Naive thymus-derived CD4-positive, alpha-beta T cell (primary cell): ENCODE data around the gene EYS. TPM values are rescaled to one million over a fixed set of nuclear protein-coding genes. Genes with fewer than 3 reads are reported as not detected.

Experiments
- ATAC-seq: fragments of 150-1000 bp; cut with Tn5 transposase; 2 replicates; pipeline ENCODE4 v1.10.0; 2021; ENCODE audit warnings: mild to moderate bottlenecking, moderate library complexity
- CTCF ChIA-PET: fragments of 350-600 bp; sonication (Branson Sonifier 250); formaldehyde crosslinking; loops from one replicate; lab custom pipeline; 2021; ENCODE audit warnings: antibody characterized with exemption; lab: Charles Lee
- POLR2A ChIA-PET: fragments of 350-600 bp; sonication (Branson Sonifier 250); formaldehyde crosslinking; loops from one replicate; lab custom pipeline; 2021; ENCODE audit warnings: antibody characterized with exemption, inconsistent platforms; lab: Charles Lee
- DNase-seq, 9 donors: peaks; one replicate each; pipeline versions ENCODE4 v3.0.0 to v3.0.0-alpha.2; 2020 to 2022; ENCODE audit warnings: mixed read lengths in 1 of 9
- H3K27ac ChIP-seq: one replicate; pipeline ENCODE4 v1.7.0; 2013; ENCODE audit warnings: mild to moderate bottlenecking, low read depth, low read length, moderate library complexity
- H3K27me3 ChIP-seq, 2 donors: one replicate each; pipeline ENCODE4 v1.7.0; 2013; ENCODE audit warnings: low read length in 2 of 2, mild to moderate bottlenecking in 2 of 2, moderate library complexity in 2 of 2; ENCODE audit not compliant: control insufficient read depth in 2 of 2, insufficient read depth in 2 of 2
- H3K36me3 ChIP-seq, 3 experiments: 1 replicate in 2 of 3; 2 replicates in 1 of 3; pipeline ENCODE4 v1.7.0; 2013; ENCODE audit warnings: low read length in 3 of 3, mild to moderate bottlenecking in 3 of 3, moderate library complexity in 1 of 3; ENCODE audit not compliant: insufficient read depth in 3 of 3, control insufficient read depth in 2 of 3
- H3K4me1 ChIP-seq, 2 donors: one replicate each; pipeline ENCODE4 v1.7.0; 2013; ENCODE audit warnings: low read length in 2 of 2, mild to moderate bottlenecking in 2 of 2, moderate library complexity in 1 of 2; ENCODE audit not compliant: control insufficient read depth in 2 of 2, insufficient read depth in 2 of 2
- H3K4me3 ChIP-seq: 2 replicates; pipeline ENCODE4 v1.7.0; 2013; ENCODE audit warnings: mild to moderate bottlenecking, low read length
- H3K9me3 ChIP-seq, 3 experiments: 1 replicate in 2 of 3; 2 replicates in 1 of 3; pipeline ENCODE4 v1.7.0; 2013; ENCODE audit warnings: low read length in 3 of 3; ENCODE audit not compliant: control insufficient read depth in 2 of 3
- H3K27ac Mint-ChIP-seq, 9 donors: one replicate each; pipeline ENCODE4 v1.8.0; 2020 to 2022; ENCODE audit warnings: mixed read lengths in 9 of 9, mild to moderate bottlenecking in 8 of 9, moderate library complexity in 5 of 9, inconsistent platforms in 2 of 9
- H3K27me3 Mint-ChIP-seq, 5 donors: one replicate each; pipeline ENCODE4 v1.8.0; 2021 to 2022; ENCODE audit warnings: mixed read lengths in 5 of 5, mild to moderate bottlenecking in 1 of 5
- H3K36me3 Mint-ChIP-seq, 5 donors: one replicate each; pipeline ENCODE4 v1.8.0; 2020 to 2022; ENCODE audit warnings: mixed read lengths in 5 of 5, mild to moderate bottlenecking in 3 of 5, inconsistent platforms in 1 of 5
- H3K4me1 Mint-ChIP-seq, 7 donors: one replicate each; pipeline ENCODE4 v1.8.0; 2020 to 2022; ENCODE audit warnings: mixed read lengths in 7 of 7, mild to moderate bottlenecking in 3 of 7, inconsistent platforms in 1 of 7
- H3K4me3 Mint-ChIP-seq, 10 donors: one replicate each; pipeline ENCODE4 v1.8.0; 2020 to 2022; ENCODE audit warnings: mild to moderate bottlenecking in 10 of 10, mixed read lengths in 10 of 10, moderate library complexity in 6 of 10, inconsistent platforms in 2 of 10
- H3K9me3 Mint-ChIP-seq, 11 donors: one replicate each; pipeline ENCODE4 v1.8.0; 2020 to 2022; ENCODE audit warnings: mixed read lengths in 11 of 11, mild to moderate bottlenecking in 4 of 11, inconsistent platforms in 1 of 11, moderate library complexity in 1 of 11
- intact Hi-C, 2 donors: fragments of 100-400 bp; cut with micrococcal nuclease; formaldehyde crosslinking; loops; one replicate each; pipeline ENCODE4 v1.15.1; 2023
- polyA plus RNA-seq, 2 donors: library from polyadenylated mRNA; unstranded; fragments of 300-500 nt; fragmentation: Illumina TruSeq; gene quantifications; one replicate each; pipeline ENCODE4 v1.2.3, GENCODE V29; 2021
- total RNA-seq, 6 experiments: library from RNA in 5 of 6; stranded (reverse) in 5 of 6; gene quantifications; 1 replicate in 5 of 6; 2 replicates in 1 of 6; pipeline ENCODE4 v1.2.3 and lab custom pipeline; 2021 to 2026

The EYS gene
- total and polyA plus RNA-seq, 7 experiments from 2014 or later, result 0.07 to 0.21 (median 0.13) TPM; not detected in 4

- Histone ChIP-seq H3K27me3 (no peaks in the 10 kb centered on the region), H3K4me1 (no peaks in the 10 kb centered on the region), H3K27ac (no peak overlapping the region), H3K9me3 (no peaks in the 10 kb centered on the region), H3K4me3 (no peak overlapping the region), H3K36me3 (no peaks in the 10 kb centered on the region)
- POLR2A ChIA-PET, result no interaction called here
- ATAC-seq, result no peak
- Mint-ChIP-seq H3K27me3 (no peaks in the 10 kb centered on the region), H3K4me3 (no peak overlapping the region), H3K36me3 (no peaks in the 10 kb centered on the region), H3K27ac (no peak overlapping the region), H3K4me1 (no peaks in the 10 kb centered on the region), H3K9me3 (peaks cover 0 to 4% (median 0%) of the 10 kb centered on the region in 11 donors)
- intact Hi-C loops, result no loop called here
- DNase-seq, result no peak
- CTCF ChIA-PET, result no interaction called here
Measured at GRCh38 chr6:64049736-64050135, 1657.3 kb downstream of the EYS start.

GRCh38 chr6:64046746-64047208 lies 1660.2 kb downstream of the EYS start:
- DNase-seq (no peak), ATAC-seq (no peak)
- H3K27ac ChIP-seq, result no peak overlapping the region
- H3K9me3 ChIP-seq, result no peaks in the 10 kb centered on the region
- H3K27me3 Mint-ChIP-seq, result no peaks in the 10 kb centered on the region
- ChIA-PET CTCF (no interaction called here), POLR2A (no interaction called here)
- H3K4me1 ChIP-seq, result no peaks in the 10 kb centered on the region
- no peaks in the 10 kb centered on the region for H3K36me3 ChIP-seq
- intact Hi-C loops, result no loop called here
- no peaks in the 10 kb centered on the region for H3K4me1 Mint-ChIP-seq
- no peak overlapping the region for H3K4me3 ChIP-seq
- H3K4me3 Mint-ChIP-seq, result no peak overlapping the region
- H3K27me3 ChIP-seq, result no peaks in the 10 kb centered on the region
- H3K9me3 Mint-ChIP-seq, result peaks cover 0 to 4% (median 0%) of the 10 kb centered on the region in 11 donors
- H3K36me3 Mint-ChIP-seq, result no peaks in the 10 kb centered on the region
- no peak overlapping the region for H3K27ac Mint-ChIP-seq

GRCh38 chr6:64041373-64041772 lies 1665.7 kb downstream of the EYS start:
- CTCF ChIA-PET, result no interaction called here
- H3K27me3 ChIP-seq, result no peaks in the 10 kb centered on the region
- DNase-seq (no peak), ATAC-seq (no peak)
- Mint-ChIP-seq H3K9me3 (peaks cover 0 to 5% (median 0%) of the 10 kb centered on the region in 11 donors), H3K27ac (no peak overlapping the region), H3K4me1 (no peaks in the 10 kb centered on the region), H3K36me3 (no peaks in the 10 kb centered on the region), H3K4me3 (no peak overlapping the region), H3K27me3 (no peaks in the 10 kb centered on the region)
- no peak overlapping the region for H3K4me3 ChIP-seq
- H3K9me3 ChIP-seq, result no peaks in the 10 kb centered on the region
- no peak overlapping the region for H3K27ac ChIP-seq
- H3K4me1 ChIP-seq, result no peaks in the 10 kb centered on the region
- POLR2A ChIA-PET, result no interaction called here
- intact Hi-C loops, result no loop called here
- no peaks in the 10 kb centered on the region for H3K36me3 ChIP-seq

- ChIA-PET CTCF (no interaction called here), POLR2A (no interaction called here)
- H3K27me3 ChIP-seq, result no peaks in the 10 kb centered on the region
- ATAC-seq (no peak), DNase-seq (no peak)
- intact Hi-C loops, result no loop called here
- no peaks in the 10 kb centered on the region for H3K36me3 ChIP-seq
- no peaks in the 10 kb centered on the region for H3K4me1 Mint-ChIP-seq
- no peaks in the 10 kb centered on the region for H3K36me3 Mint-ChIP-seq
- no peaks in the 10 kb centered on the region for H3K4me1 ChIP-seq
- no peak overlapping the region for H3K27ac Mint-ChIP-seq
- no peaks in the 10 kb centered on the region for H3K27me3 Mint-ChIP-seq
- no peak overlapping the region for H3K4me3 Mint-ChIP-seq
- H3K27ac ChIP-seq, result no peak overlapping the region
- H3K9me3 ChIP-seq, result no peaks in the 10 kb centered on the region
- H3K9me3 Mint-ChIP-seq, result peaks cover 0 to 5% (median 0%) of the 10 kb centered on the region in 11 donors
- H3K4me3 ChIP-seq, result no peak overlapping the region
Measured at GRCh38 chr6:64040113-64040512, 1666.9 kb downstream of the EYS start.

- Mint-ChIP-seq H3K4me3 (no peak overlapping the region), H3K4me1 (no peaks in the 10 kb centered on the region), H3K9me3 (peaks cover 0 to 5% (median 0%) of the 10 kb centered on the region in 11 donors), H3K27me3 (no peaks in the 10 kb centered on the region), H3K36me3 (no peaks in the 10 kb centered on the region), H3K27ac (no peak overlapping the region)
- ATAC-seq (no peak), DNase-seq (no peak)
- ChIA-PET CTCF (no interaction called here), POLR2A (no interaction called here)
- intact Hi-C loops, result no loop called here
- Histone ChIP-seq H3K27ac (no peak overlapping the region), H3K27me3 (no peaks in the 10 kb centered on the region), H3K36me3 (no peaks in the 10 kb centered on the region), H3K4me1 (no peaks in the 10 kb centered on the region), H3K4me3 (no peak overlapping the region), H3K9me3 (no peaks in the 10 kb centered on the region)
Measured at GRCh38 chr6:64037427-64037826, 1669.6 kb downstream of the EYS start.

GRCh38 chr6:64034910-64035655 lies 1671.9 kb downstream of the EYS start:
- no peaks in the 10 kb centered on the region for H3K4me1 ChIP-seq
- Mint-ChIP-seq H3K4me3 (no peak overlapping the region), H3K27me3 (no peaks in the 10 kb centered on the region), H3K9me3 (peaks cover 0 to 4% (median under 1%) of the 10 kb centered on the region in 11 donors), H3K36me3 (no peaks in the 10 kb centered on the region), H3K4me1 (no peaks in the 10 kb centered on the region), H3K27ac (no peak overlapping the region)
- POLR2A ChIA-PET, result no interaction called here
- H3K27ac ChIP-seq, result no peak overlapping the region
- H3K4me3 ChIP-seq, result no peak overlapping the region
- H3K36me3 ChIP-seq, result no peaks in the 10 kb centered on the region
- no peaks in the 10 kb centered on the region for H3K27me3 ChIP-seq
- DNase-seq, result no peak
- CTCF ChIA-PET, result no interaction called here
- no peaks in the 10 kb centered on the region for H3K9me3 ChIP-seq
- intact Hi-C loops, result no loop called here
- ATAC-seq, result no peak

- H3K4me1 Mint-ChIP-seq, result no peaks in the 10 kb centered on the region
- no peaks in the 10 kb centered on the region for H3K27me3 Mint-ChIP-seq
Measured at GRCh38 chr6:64034291-64034690, 1672.7 kb downstream of the EYS start.

More at GRCh38 chr6:64034291-64034690, 1672.7 kb downstream of the EYS start:
- ChIA-PET POLR2A (no interaction called here), CTCF (no interaction called here)
- no peak for ATAC-seq
- Mint-ChIP-seq H3K9me3 (peaks cover 0 to 7% (median 4%) of the 10 kb centered on the region in 11 donors), H3K36me3 (no peaks in the 10 kb centered on the region), H3K4me3 (no peak overlapping the region), H3K27ac (no peak overlapping the region)
- Histone ChIP-seq H3K27me3 (no peaks in the 10 kb centered on the region), H3K4me3 (no peak overlapping the region), H3K36me3 (no peaks in the 10 kb centered on the region), H3K4me1 (no peaks in the 10 kb centered on the region), H3K27ac (no peak overlapping the region), H3K9me3 (no peaks in the 10 kb centered on the region)
- intact Hi-C loops, result no loop called here
- no peak for DNase-seq
